GM10248 (cell line): Measurements from ENCODE around the gene PKDREJ.

Experiments used
- CTCF ChIA-PET: fragments of 300-600 bp; sonication (Branson Sonifier 250); formaldehyde crosslinking; extraction: SDS; loops from one replicate; lab custom pipeline; 2021; ENCODE audit warnings: antibody characterized with exemption; lab: Yijun Ruan, JAX
- POLR2A ChIA-PET: fragments of 350-650 bp; sonication (Branson Sonifier 250); formaldehyde crosslinking; extraction: SDS; loops from one replicate; lab custom pipeline; 2020; ENCODE audit warnings: antibody characterized with exemption; lab: Yijun Ruan, JAX
- DNase-seq: peaks from one replicate; pipeline ENCODE4 v3.0.0; 2012; ENCODE audit errors: extremely low spot score
- CTCF ChIP-seq: IDR thresholded peaks from 2 replicates; pipeline ENCODE4 v1.5.1; 2012; ENCODE audit warnings: mild to moderate bottlenecking, low read depth; ENCODE audit errors: extremely low read depth, missing control alignments, control extremely low read depth

PKDREJ gene

GRCh38 chr22:46229701-46230100 lies 33.4 kb downstream of the PKDREJ start:
- POLR2A ChIA-PET = no interaction called here
- DNase-seq = no peak
- no peak for TF ChIP-seq CTCF
- CTCF ChIA-PET = no interaction called here

GRCh38 chr22:46226577-46226976 lies 36.6 kb downstream of the PKDREJ start:
- DNase-seq = no peak
- ChIA-PET CTCF (interaction anchor here (0.9 to 1.8 kb wide), 5 partner anchors 15 to 220 kb away, joined by 3 to 5 read pairs (median 4); partner anchors contain the start of gene TTC38), POLR2A (no interaction called here)
- no peak for TF ChIP-seq CTCF

GRCh38 chr22:46225631-46226030 lies 37.5 kb downstream of the PKDREJ start:
- no peak for DNase-seq
- no peak for TF ChIP-seq CTCF
- ChIA-PET CTCF (no interaction called here), POLR2A (no interaction called here)

DNA sequence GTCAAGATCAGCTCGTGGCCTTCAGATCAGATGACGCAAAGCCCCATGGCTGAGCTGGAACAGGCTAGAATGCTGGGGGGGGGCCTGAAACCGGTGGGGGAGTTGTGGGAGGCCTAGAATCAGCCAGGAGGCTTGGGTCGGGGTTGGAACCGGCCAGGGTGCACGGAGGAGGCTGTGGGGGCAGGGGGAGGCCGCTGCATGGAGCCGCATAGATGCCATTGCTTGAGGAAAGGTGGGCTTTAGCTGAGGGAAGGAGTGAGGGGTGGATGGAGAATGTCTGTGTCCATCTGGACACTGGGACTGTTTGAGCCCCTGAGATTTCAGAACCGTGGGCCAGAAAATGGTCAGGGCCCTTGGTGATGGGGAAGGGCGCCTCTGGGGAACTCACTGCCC lies 38.2 kb downstream of the PKDREJ start:
- ChIA-PET CTCF (no interaction called here), POLR2A (no interaction called here)
- DNase-seq = no peak
- TF ChIP-seq CTCF = no peak

- no peak for TF ChIP-seq CTCF
- ChIA-PET CTCF (no interaction called here), POLR2A (no interaction called here)
- no peak for DNase-seq
These were observed 38.9 kb downstream of the PKDREJ start for GRCh38 chr22:46224044-46224897.

GRCh38 chr22:46220921-46221320 lies 42.2 kb downstream of the PKDREJ start:
- ChIA-PET POLR2A (no interaction called here), CTCF (interaction anchor here (0.8 to 1.2 kb wide), 2 partner anchors 10 to 18 kb away, joined by 3 read pairs; no protein-coding TSS in a partner anchor)
- DNase-seq = no peak
- TF ChIP-seq CTCF = no peak
